ENCODE data around the gene CCDC9. TPM values are rescaled to one million over a fixed set of nuclear protein-coding genes. Genes with fewer than 3 reads are reported as not detected.

CCDC9 gene
- total and polyA plus RNA-seq, 2 of the 8 experiments (the other 6 are each of a cell fraction or from before 2014, with no cell fraction given) = 3.7 to 29.8 TPM

GRCh38 chr19:47225746-47226425 lies 30.4 kb upstream of the CCDC9 start (continued):
- TF ChIP-seq CHD7 (IDR thresholded peaks at IDR 0.05; ENCODE audit: insufficient replicate concordance, low read length) = no peak
- no peak for TF ChIP-seq CEBPB (IDR thresholded peaks at IDR 0.05; ENCODE audit: low read depth, low read length)
- peak; percentile 44 for TF ChIP-seq KDM4A (IDR thresholded peaks at IDR 0.05; ENCODE audit: low read depth, low read length, severe bottlenecking)
- peak; percentile 68; the same call in 1 of the 2 replicates for TF ChIP-seq CREB1 (IDR thresholded peaks at IDR 0.05)
- TF ChIP-seq RNF2 (IDR thresholded peaks at IDR 0.05; ENCODE audit: borderline replicate concordance, low read depth, low read length, missing control alignments, poor library complexity, severe bottlenecking) = no peak
- no peak for TF ChIP-seq SIRT6 (IDR thresholded peaks at IDR 0.05; ENCODE audit: low read length)
- TF ChIP-seq RAD21 (IDR thresholded peaks at IDR 0.05 in 1 of 2, conservative IDR thresholded peaks at IDR 0.05 in 1 of 2; ENCODE audit: low read depth in 2 of 2, low read length in 2 of 2) = no peak
- TF ChIP-seq SP2 (IDR thresholded peaks at IDR 0.05; ENCODE audit: low read length) = no peak
- peak; percentile 43; the same call in 1 of the 2 replicates for TF ChIP-seq JUN (IDR thresholded peaks at IDR 0.05; ENCODE audit: low read depth, low read length)
- no peak for TF ChIP-seq RXRA (IDR thresholded peaks at IDR 0.05; ENCODE audit: insufficient read depth, low read depth, low read length)

Data from H1 (cell line).